Measurements from ENCODE around the gene ZCCHC7. TPM values are rescaled to one million over a fixed set of nuclear protein-coding genes. Genes with fewer than 3 reads are reported as not detected.

The ZCCHC7 gene
- total and polyA plus RNA-seq, 4 donors: 3.3 to 9.7 (median 7.6) TPM

- DNase-seq (ENCODE audit: low spot score): no peak
- TF ChIP-seq TAF1 (conservative IDR thresholded peaks at IDR 0.05) (no peak), HNF4A (conservative IDR thresholded peaks at IDR 0.05) (no peak), GABPA (IDR thresholded peaks at IDR 0.05 in 1 of 2, conservative IDR thresholded peaks at IDR 0.05 in 1 of 2) (no peak), MAX (IDR thresholded peaks at IDR 0.05) (no peak), CTCF (IDR thresholded peaks at IDR 0.05; ENCODE audit: low read depth, low read length, missing input control) (no peak), HNF4G (IDR thresholded peaks at IDR 0.05) (no peak), NR2F2 (IDR thresholded peaks at IDR 0.05) (no peak), ATF3 (IDR thresholded peaks at IDR 0.05) (no peak), FOXA1 (IDR thresholded peaks at IDR 0.05) (no peak)
- Histone ChIP-seq H3K9ac (ENCODE audit: low read depth in 1 of 2, low read length in 2 of 2) (no peak overlapping the region), H3K36me3 (ENCODE audit: control insufficient read depth in 4 of 4, insufficient read depth in 3 of 4, low read depth in 1 of 4, low read length in 3 of 4) (no peaks in the 10 kb centered on the region), H3K27me3 (ENCODE audit: control insufficient read depth in 4 of 4, insufficient read depth in 4 of 4, low read length in 3 of 4) (no peaks in the 10 kb centered on the region), H3K4me1 (ENCODE audit: control insufficient read depth in 4 of 4, insufficient read depth in 4 of 4, low read length in 3 of 4) (no peaks in the 10 kb centered on the region), H3K9me3 (ENCODE audit: control insufficient read depth in 4 of 4, low read length in 3 of 4) (no peaks in the 10 kb centered on the region), H3K4me3 (ENCODE audit: low read depth in 1 of 3, low read length in 3 of 3) (no peak overlapping the region), H3K27ac (ENCODE audit: low read depth in 1 of 2, low read length in 2 of 2) (no peak overlapping the region)
- 72% methylated on average over 20 of the region's 20 CpGs for WGBS
Observed at GRCh38 chr9:37371565-37372464, 251.4 kb downstream of the ZCCHC7 start.

GRCh38 chr9:37372839-37373238, 252.5 kb downstream of the ZCCHC7 start:
- no peak for DNase-seq (ENCODE audit: low spot score)

GRCh38 chr9:37373621-37374020, 253.2 kb downstream of the ZCCHC7 start:
- no peak overlapping the region for H3K27ac ChIP-seq (ENCODE audit: low read depth in 1 of 2, low read length in 2 of 2)
- H3K4me1 ChIP-seq (ENCODE audit: control insufficient read depth in 4 of 4, insufficient read depth in 4 of 4, low read length in 3 of 4): no peaks in the 10 kb centered on the region
- H3K36me3 ChIP-seq (ENCODE audit: control insufficient read depth in 4 of 4, insufficient read depth in 3 of 4, low read depth in 1 of 4, low read length in 3 of 4): no peaks in the 10 kb centered on the region
- no peaks in the 10 kb centered on the region for H3K27me3 ChIP-seq (ENCODE audit: control insufficient read depth in 4 of 4, insufficient read depth in 4 of 4, low read length in 3 of 4)
- DNase-seq (ENCODE audit: low spot score): no peak
- no peak overlapping the region for H3K9ac ChIP-seq (ENCODE audit: low read depth in 1 of 2, low read length in 2 of 2)
- H3K9me3 ChIP-seq (ENCODE audit: control insufficient read depth in 4 of 4, low read length in 3 of 4): no peaks in the 10 kb centered on the region
- 95% methylated on average over 1 of the region's 1 CpG for WGBS
- no peak overlapping the region for H3K4me3 ChIP-seq (ENCODE audit: low read depth in 1 of 3, low read length in 3 of 3)
- TF ChIP-seq ZBTB33 (IDR thresholded peaks at IDR 0.05): no peak
- TF ChIP-seq CTCF (IDR thresholded peaks at IDR 0.05; ENCODE audit: low read depth, low read length, missing input control): no peak
- TF ChIP-seq FOXA1 (IDR thresholded peaks at IDR 0.05): no peak
- TF ChIP-seq MAX (IDR thresholded peaks at IDR 0.05): no peak
- TF ChIP-seq REST (IDR thresholded peaks at IDR 0.05): no peak
- no peak for TF ChIP-seq FOXA2 (IDR thresholded peaks at IDR 0.05)
- no peak for TF ChIP-seq EGR1 (IDR thresholded peaks at IDR 0.05; ENCODE audit: low read depth in 2 of 2)
- no peak for TF ChIP-seq HNF4G (IDR thresholded peaks at IDR 0.05)

More at GRCh38 chr9:37372839-37373238, 252.5 kb downstream of the ZCCHC7 start:
- Histone ChIP-seq H3K27ac (ENCODE audit: low read depth in 1 of 2, low read length in 2 of 2) (no peak overlapping the region), H3K9me3 (ENCODE audit: control insufficient read depth in 4 of 4, low read length in 3 of 4) (no peaks in the 10 kb centered on the region), H3K36me3 (ENCODE audit: control insufficient read depth in 4 of 4, insufficient read depth in 3 of 4, low read depth in 1 of 4, low read length in 3 of 4) (no peaks in the 10 kb centered on the region), H3K27me3 (ENCODE audit: control insufficient read depth in 4 of 4, insufficient read depth in 4 of 4, low read length in 3 of 4) (no peaks in the 10 kb centered on the region), H3K4me3 (ENCODE audit: low read depth in 1 of 3, low read length in 3 of 3) (no peak overlapping the region), H3K4me1 (ENCODE audit: control insufficient read depth in 4 of 4, insufficient read depth in 4 of 4, low read length in 3 of 4) (no peaks in the 10 kb centered on the region), H3K9ac (ENCODE audit: low read depth in 1 of 2, low read length in 2 of 2) (no peak overlapping the region)
- TF ChIP-seq FOXA2 (IDR thresholded peaks at IDR 0.05) (no peak), MAX (IDR thresholded peaks at IDR 0.05) (no peak)
- 88% methylated on average over 3 of the region's 3 CpGs for WGBS
